Left lung (tissue), 10 donors: ENCODE data around the gene DSE. TPM values are rescaled to one million over a fixed set of nuclear protein-coding genes. Genes with fewer than 3 reads are reported as not detected.

Source experiments
- ATAC-seq: fragments of 200-7000 bp; cut with Tn5 transposase; one replicate; pipeline ENCODE4 v1.9.1; 2020; ENCODE audit warnings: moderate library complexity
- DNase-seq, 4 donors: peaks; one replicate each; pipeline ENCODE4 v3.0.0-alpha.2; 2013 to 2020
- H3K27ac ChIP-seq, 2 donors: fragments of 200-600 bp; sonication (generic) in 1 of 2; one replicate each; pipeline versions ENCODE4 v1.5.0 to v1.8.0; 2020 to 2021
- H3K27me3 ChIP-seq, 2 donors: fragments of 200-600 bp; sonication (generic) in 1 of 2; one replicate each; pipeline versions ENCODE4 v1.5.0 to v1.8.0; 2020 to 2021
- H3K36me3 ChIP-seq, 2 donors: fragments of 200-600 bp; sonication (generic) in 1 of 2; one replicate each; pipeline versions ENCODE4 v1.5.0 to v1.8.0; 2020 to 2021
- H3K4me1 ChIP-seq, 2 donors: fragments of 200-600 bp; one replicate each; pipeline ENCODE4 v1.8.0; 2021
- H3K4me3 ChIP-seq, 2 donors: fragments of 200-600 bp; sonication (generic) in 1 of 2; one replicate each; pipeline versions ENCODE4 v1.5.0 to v1.8.0; 2020 to 2021; ENCODE audit warnings: mild to moderate bottlenecking in 1 of 2
- H3K9me3 ChIP-seq, 2 donors: fragments of 200-600 bp; sonication (generic) in 1 of 2; one replicate each; pipeline versions ENCODE4 v1.5.0 to v1.8.0; 2020 to 2021
- CTCF ChIP-seq, 2 donors: fragments of 200-600 bp; sonication (generic) in 1 of 2; IDR thresholded peaks; one replicate each; pipeline versions ENCODE4 v1.5.0 to v1.8.0; 2021; ENCODE audit warnings: antibody characterized with exemption in 2 of 2
- intact Hi-C, 2 donors: fragments of 100-400 bp; cut with DNase I; formaldehyde crosslinking; loops; one replicate each; pipeline versions ENCODE4 v1.11.2 to v1.14.2; 2022
- polyA plus RNA-seq, 6 donors: library from polyadenylated mRNA; unstranded; fragments of 120-200 nt; gene quantifications; one replicate each; pipeline ENCODE4 v1.2.1, GENCODE V29; 2013; ENCODE audit not compliant: insufficient read length in 6 of 6
- total RNA-seq, 2 donors: library from RNA; stranded (reverse); fragmentation: NEBNext Ultra II Directional; extraction: Animal tissue kit (Norgen Biotek cat#: 25700); gene quantifications; one replicate each; pipeline ENCODE4 v1.2.1, GENCODE V29; 2021
- donor health status: DM: no; HTN: yes; CAD: no.
- donor health status: DM: no; HTN: no; CAD: no.

Gene DSE
- total and polyA plus RNA-seq, 8 donors, result 39.7 to 85.6 (median 51.0) TPM

DNA sequence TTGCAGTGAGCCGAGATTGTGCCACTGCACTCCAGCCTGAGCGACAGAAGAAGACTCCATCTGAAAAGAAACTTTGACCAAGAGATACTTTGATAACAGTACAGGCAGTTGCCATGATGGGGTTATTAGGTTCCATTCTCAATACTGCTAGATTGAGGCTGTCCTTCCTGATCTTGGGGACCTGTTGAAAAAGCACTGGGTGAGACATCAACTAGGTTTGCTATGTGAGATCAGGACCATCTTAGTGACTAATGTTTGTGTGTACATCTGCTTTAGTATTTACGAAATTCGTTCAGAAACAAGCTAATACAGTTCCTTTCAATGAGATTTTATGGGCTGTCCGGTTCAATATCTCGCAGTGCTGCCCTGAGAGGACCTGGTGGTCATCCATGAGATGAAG is 2.6 kb downstream of the DSE start:
- intact Hi-C loops, result no loop called here
- peaks cover 9 to 42% of the 10 kb centered on the region in 2 donors for H3K4me1 ChIP-seq
- no peaks in the 10 kb centered on the region for H3K36me3 ChIP-seq
- peak overlapping the region in 1 of 2 donors; percentile 84 for H3K4me3 ChIP-seq
- ATAC-seq (no peak), DNase-seq (no peak)
- peaks cover 0 to 11% of the 10 kb centered on the region in 2 donors for H3K27me3 ChIP-seq
- TF ChIP-seq CTCF (IDR thresholded peaks at IDR 0.05), result no peak
- H3K9me3 ChIP-seq, result no peaks in the 10 kb centered on the region
- no peak overlapping the region for H3K27ac ChIP-seq

DNA sequence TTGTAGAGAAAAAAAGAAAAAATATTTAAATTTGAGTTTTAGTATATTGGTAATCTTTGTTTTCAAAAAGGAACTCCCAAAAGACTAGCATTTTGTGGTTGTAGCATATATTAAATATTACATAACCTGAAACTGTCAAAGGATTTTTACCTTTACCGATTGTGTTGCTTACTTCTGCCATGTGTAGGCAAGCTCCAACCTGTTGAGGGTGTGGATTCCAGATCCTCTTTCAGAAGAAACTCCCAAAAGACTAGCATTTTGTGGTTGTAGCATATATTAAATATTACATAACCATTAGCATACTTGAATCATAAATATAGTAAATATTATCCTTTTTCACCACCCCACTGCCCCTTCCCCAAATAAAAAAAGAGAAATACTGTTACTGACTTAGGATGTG is 3.2 kb downstream of the DSE start:
- intact Hi-C loops, result no loop called here
- no peaks in the 10 kb centered on the region for H3K9me3 ChIP-seq
- no peak overlapping the region for H3K4me3 ChIP-seq
- peaks cover 9 to 42% of the 10 kb centered on the region in 2 donors for H3K4me1 ChIP-seq
- DNase-seq (no peak), ATAC-seq (no peak)
- no peak for TF ChIP-seq CTCF (IDR thresholded peaks at IDR 0.05)
- H3K36me3 ChIP-seq, result no peaks in the 10 kb centered on the region
- H3K27ac ChIP-seq, result no peak overlapping the region
- peaks cover 0 to 11% of the 10 kb centered on the region in 2 donors for H3K27me3 ChIP-seq

DNA sequence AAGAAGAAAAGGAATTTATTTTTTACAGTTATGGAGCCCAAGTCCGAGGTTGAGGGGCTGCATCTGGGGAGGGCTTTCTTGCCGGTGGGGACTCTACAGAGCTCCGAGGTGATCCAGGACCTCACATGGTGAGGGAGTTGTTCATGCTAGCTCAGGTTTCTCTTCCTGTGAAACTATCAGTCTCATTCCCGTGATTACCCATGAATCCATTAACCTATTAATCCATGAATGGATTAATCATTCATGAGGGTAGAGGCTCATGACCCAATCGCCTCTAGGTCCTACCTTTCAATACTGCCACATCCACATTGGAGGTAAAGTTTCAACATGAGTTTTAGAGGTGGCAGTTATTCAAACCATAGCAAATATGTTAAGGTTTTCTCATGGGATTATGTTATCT is 3.8 kb downstream of the DSE start:
- no peaks in the 10 kb centered on the region for H3K36me3 ChIP-seq
- H3K4me1 ChIP-seq, result peaks cover 9 to 36% of the 10 kb centered on the region in 2 donors
- ATAC-seq (no peak), DNase-seq (no peak)
- peaks cover 0 to 11% of the 10 kb centered on the region in 2 donors for H3K27me3 ChIP-seq
- no peak for TF ChIP-seq CTCF (IDR thresholded peaks at IDR 0.05)
- H3K27ac ChIP-seq, result no peak overlapping the region
- intact Hi-C loops, result no loop called here
- no peak overlapping the region for H3K4me3 ChIP-seq
- H3K9me3 ChIP-seq, result no peaks in the 10 kb centered on the region

DNA sequence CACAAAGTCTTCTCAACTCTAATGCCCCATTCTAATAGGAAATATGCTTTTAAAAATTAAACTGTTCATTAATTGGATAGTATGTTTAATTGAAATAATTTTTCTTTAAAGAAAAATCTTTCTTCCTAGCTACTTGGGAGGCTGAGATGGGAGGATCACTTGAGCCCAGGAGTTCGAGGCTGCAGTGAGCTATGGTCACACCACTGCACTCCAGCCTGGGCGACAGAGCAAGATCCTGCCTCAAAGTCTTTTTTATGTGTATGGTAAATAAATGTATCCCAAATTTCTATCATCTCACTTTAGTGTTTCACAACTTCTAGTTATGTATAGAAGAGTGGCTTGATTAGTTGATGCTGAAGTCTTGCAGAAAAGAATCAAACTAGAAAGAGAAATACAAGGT is 4.5 kb downstream of the DSE start:
- intact Hi-C loops, result no loop called here
- Histone ChIP-seq H3K36me3 (no peaks in the 10 kb centered on the region), H3K9me3 (no peaks in the 10 kb centered on the region), H3K27me3 (peaks cover 0 to 11% of the 10 kb centered on the region in 2 donors), H3K27ac (no peak overlapping the region), H3K4me1 (peaks cover 9 to 29% of the 10 kb centered on the region in 2 donors), H3K4me3 (no peak overlapping the region)
- ATAC-seq (no peak), DNase-seq (no peak)
- no peak for TF ChIP-seq CTCF (IDR thresholded peaks at IDR 0.05)

DNA sequence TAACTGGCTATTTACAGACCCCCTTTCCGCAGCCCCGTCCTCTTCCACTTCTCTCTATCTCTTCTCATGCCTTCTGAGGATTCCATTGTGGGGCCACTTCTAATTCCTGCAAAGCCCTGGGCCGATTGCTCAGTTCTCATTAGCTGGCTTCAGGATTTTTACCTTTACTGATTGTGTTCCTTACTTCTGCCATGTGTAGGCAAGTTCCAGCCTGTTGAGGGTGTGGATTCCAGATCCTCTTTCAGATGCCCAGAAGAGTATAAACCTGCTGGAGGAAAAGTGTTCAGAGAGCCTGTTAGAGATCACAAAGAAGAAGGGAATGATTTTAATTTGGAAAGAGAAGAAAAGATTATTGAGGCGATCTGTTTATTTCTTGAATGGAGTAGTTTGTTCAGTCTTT is 5.4 kb downstream of the DSE start:
- H3K4me3 ChIP-seq, result no peak overlapping the region
- H3K4me1 ChIP-seq, result peaks cover 9 to 29% of the 10 kb centered on the region in 2 donors
- peaks cover 0 to 11% of the 10 kb centered on the region in 2 donors for H3K27me3 ChIP-seq
- no peaks in the 10 kb centered on the region for H3K9me3 ChIP-seq
- ATAC-seq (no peak), DNase-seq (no peak)
- H3K36me3 ChIP-seq, result no peaks in the 10 kb centered on the region
- no peak overlapping the region for H3K27ac ChIP-seq
- TF ChIP-seq CTCF (IDR thresholded peaks at IDR 0.05), result no peak
- intact Hi-C loops, result no loop called here
